ENCODE measurements around the gene KIF21A.

Gene KIF21A

DNA sequence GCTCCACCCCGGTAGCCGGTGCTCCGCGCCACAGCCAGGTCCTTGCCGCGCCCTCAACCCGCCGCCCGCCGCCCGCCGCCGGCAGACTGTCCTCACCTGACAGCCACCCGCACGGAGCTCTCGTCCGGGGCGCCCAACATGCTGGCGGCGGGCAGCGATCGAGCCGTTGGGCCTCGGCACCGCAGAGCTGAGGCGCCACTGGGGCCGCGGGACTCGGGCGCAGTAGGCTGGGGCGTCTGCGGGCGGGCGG lies 164 bp downstream of the KIF21A start:
- no peak for TF ChIP-seq TAF1 (IDR thresholded peaks at IDR 0.05; ENCODE audit: borderline replicate concordance, insufficient read depth, low read length)
- TF ChIP-seq POLR2AphosphoS5 (IDR thresholded peaks at IDR 0.05; ENCODE audit: low read depth, low read length) = no peak
- TF ChIP-seq SIN3A (IDR thresholded peaks at IDR 0.05; ENCODE audit: borderline replicate concordance, insufficient read depth, low read length) = no peak
- TF ChIP-seq FOXP2 (optimal IDR thresholded peaks at IDR 0.05; ENCODE audit: borderline replicate concordance, extremely low read depth, extremely low read length, insufficient read depth) = no peak
- TF ChIP-seq REST (IDR thresholded peaks at IDR 0.05; ENCODE audit: insufficient read depth in 1 of 2, low read depth in 2 of 2, low read length in 2 of 2) = no peak

- no peak for TF ChIP-seq TAF1 (IDR thresholded peaks at IDR 0.05; ENCODE audit: borderline replicate concordance, insufficient read depth, low read length)
- TF ChIP-seq POLR2AphosphoS5 (IDR thresholded peaks at IDR 0.05; ENCODE audit: low read depth, low read length) = no peak
- TF ChIP-seq FOXP2 (optimal IDR thresholded peaks at IDR 0.05; ENCODE audit: borderline replicate concordance, extremely low read depth, extremely low read length, insufficient read depth) = no peak
- no peak for TF ChIP-seq REST (IDR thresholded peaks at IDR 0.05; ENCODE audit: insufficient read depth in 1 of 2, low read depth in 2 of 2, low read length in 2 of 2)
- TF ChIP-seq SIN3A (IDR thresholded peaks at IDR 0.05; ENCODE audit: borderline replicate concordance, insufficient read depth, low read length) = no peak
These were observed 723 bp downstream of the KIF21A start for GRCh38 chr12:39441963-39442830.

GRCh38 chr12:39441189-39441962 lies 1.5 kb downstream of the KIF21A start:
- TF ChIP-seq TAF1 (IDR thresholded peaks at IDR 0.05; ENCODE audit: borderline replicate concordance, insufficient read depth, low read length) (no peak), FOXP2 (optimal IDR thresholded peaks at IDR 0.05; ENCODE audit: borderline replicate concordance, extremely low read depth, extremely low read length, insufficient read depth) (no peak), REST (IDR thresholded peaks at IDR 0.05; ENCODE audit: insufficient read depth in 1 of 2, low read depth in 2 of 2, low read length in 2 of 2) (no peak), POLR2AphosphoS5 (IDR thresholded peaks at IDR 0.05; ENCODE audit: low read depth, low read length) (no peak), SIN3A (IDR thresholded peaks at IDR 0.05; ENCODE audit: borderline replicate concordance, insufficient read depth, low read length) (no peak)

GRCh38 chr12:39440781-39441180 lies 2.1 kb downstream of the KIF21A start:
- TF ChIP-seq SIN3A (IDR thresholded peaks at IDR 0.05; ENCODE audit: borderline replicate concordance, insufficient read depth, low read length) = no peak
- no peak for TF ChIP-seq TAF1 (IDR thresholded peaks at IDR 0.05; ENCODE audit: borderline replicate concordance, insufficient read depth, low read length)
- no peak for TF ChIP-seq REST (IDR thresholded peaks at IDR 0.05; ENCODE audit: insufficient read depth in 1 of 2, low read depth in 2 of 2, low read length in 2 of 2)
- no peak for TF ChIP-seq POLR2AphosphoS5 (IDR thresholded peaks at IDR 0.05; ENCODE audit: low read depth, low read length)
- TF ChIP-seq FOXP2 (optimal IDR thresholded peaks at IDR 0.05; ENCODE audit: borderline replicate concordance, extremely low read depth, extremely low read length, insufficient read depth) = no peak
